Stimulated activated CD8-positive, alpha-beta memory T cell treated with anti-CD3 and anti-CD28 coated beads, Interleukin-4, amount 100 ng/mL, for 1 hour (primary cell): ENCODE results near the gene PTPRM.

Experiments
- DNase-seq, 2 donors: peaks; one replicate each; pipeline ENCODE4 v3.0.0-alpha.2; 2020; ENCODE audit warnings: low read depth in 2 of 2, low spot score in 1 of 2

The PTPRM gene

DNA sequence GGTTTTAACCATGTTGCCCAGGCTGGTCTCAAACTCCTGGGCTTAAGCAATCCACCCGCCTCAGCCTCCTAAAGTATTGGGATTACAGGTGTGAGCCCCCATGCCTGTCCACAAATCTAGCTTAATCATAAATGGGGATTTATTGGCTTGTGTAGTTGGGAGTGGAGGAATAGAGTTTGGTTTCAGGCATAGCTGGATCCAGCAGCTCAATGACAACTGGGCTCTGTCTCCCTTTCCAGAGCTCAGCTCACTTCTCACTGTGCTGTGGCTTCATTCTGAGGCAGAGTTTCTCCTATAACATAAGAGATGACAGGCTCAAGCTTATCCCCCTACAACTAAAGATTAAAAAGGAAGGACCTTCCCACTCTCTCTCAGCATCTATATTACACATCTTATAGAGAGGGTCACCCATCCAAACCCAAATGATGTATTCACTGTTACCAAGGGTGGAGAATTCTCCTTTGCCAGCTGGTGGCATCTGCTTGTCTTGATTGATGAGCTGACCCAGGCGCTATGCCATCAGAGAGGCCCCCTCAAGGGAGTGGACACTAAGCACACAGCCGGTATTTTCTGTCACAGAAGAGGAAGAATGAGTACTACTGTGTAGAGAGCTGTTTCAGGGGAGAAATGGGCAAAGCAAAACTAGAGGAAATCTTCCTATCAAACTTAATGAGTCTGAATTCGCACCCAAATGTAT lies 280.4 kb downstream of the PTPRM start:
- DNase-seq: no peak

DNA sequence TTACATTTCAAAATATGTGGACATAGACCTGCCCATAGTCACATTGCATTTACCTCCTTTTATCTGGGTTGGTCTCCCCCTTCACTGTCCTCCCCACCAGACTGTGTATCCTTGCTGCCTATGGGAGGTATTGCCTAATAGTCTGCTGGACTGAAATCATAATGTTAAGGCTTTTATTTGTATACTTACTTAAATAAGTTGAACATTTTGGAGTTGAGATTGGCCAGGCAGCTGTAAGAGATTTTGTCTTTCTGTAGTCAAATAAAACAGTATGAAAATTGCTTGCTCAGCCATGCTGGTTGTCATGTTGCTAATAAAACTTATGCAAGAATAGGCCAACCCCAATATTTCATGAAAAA lies 280.9 kb downstream of the PTPRM start:
- DNase-seq: no peak

DNA sequence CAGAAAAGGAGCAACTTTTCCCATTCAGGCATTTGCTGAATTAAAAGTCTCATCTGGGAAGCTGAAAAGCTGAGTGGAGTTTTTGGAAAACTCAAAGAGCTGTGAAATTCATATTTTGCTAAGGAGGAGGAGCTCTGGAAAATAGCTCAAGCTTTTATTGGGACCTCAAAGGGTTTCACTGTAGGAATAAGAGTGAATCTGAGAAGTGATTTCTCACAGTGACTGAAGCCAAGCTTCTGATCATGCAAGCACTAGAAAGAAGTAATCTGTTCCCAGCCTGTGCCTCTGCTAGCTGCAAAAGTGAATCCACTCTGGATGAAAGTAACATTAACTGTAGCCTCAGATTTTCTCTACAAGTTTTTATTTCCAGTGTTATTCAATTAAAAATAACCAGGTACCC lies 283.3 kb downstream of the PTPRM start:
- no peak for DNase-seq

DNA sequence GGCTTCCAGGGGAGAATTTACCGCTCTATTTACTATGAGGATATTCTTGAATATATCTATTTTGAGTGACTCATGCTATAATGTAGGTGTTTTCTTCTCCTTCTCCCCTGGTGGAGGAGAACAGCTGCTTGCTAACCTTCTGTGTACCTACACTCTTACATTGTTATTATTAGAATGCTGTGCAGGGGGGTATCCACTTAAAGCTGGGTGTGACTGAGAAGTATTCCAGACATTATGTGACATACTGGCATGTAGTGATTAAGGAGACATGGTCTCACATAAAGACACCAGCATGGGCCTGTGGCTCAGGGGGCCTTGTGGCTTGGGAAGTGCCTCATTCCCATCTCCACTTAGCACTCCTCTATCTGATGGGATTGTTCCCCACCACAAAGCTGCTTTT lies 287.9 kb downstream of the PTPRM start:
- no peak for DNase-seq

DNA sequence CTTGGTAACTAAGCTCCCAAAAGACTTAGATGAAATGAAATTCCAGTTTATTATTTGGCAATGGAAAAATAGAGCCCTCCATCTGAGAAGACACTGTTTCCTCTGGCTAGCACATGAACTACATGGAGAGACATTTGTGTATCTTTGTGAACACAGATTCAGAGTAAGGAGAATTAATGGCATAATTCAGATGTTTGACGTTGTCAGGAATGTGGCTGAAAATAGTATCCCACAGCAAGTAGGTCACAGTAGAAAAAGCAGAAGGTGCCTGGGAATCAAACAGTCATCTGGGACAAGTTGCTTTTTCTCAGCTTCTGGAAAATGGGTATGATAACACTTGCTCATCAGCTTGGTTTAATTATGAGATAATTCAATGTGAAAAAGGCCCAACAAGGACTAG lies 288.6 kb downstream of the PTPRM start:
- no peak for DNase-seq

DNA sequence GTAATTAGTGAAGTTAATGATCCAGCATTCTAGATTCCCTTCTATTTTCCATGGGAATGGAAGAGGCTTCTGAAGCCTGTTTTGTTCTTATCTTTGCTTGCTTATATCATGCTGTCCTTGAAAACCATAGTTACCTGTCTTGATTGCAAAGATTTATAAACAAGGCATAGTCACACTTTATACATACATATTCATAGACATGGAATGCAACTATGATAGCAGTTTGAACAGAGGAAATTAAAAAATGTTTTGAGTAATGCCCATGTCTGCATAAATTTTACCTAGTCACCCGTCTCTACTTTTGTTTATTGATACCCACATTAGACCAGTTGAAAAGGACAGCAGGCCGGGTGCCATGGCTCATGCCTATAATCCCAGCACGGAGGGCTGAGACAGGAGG lies 289.0 kb downstream of the PTPRM start:
- no peak for DNase-seq

DNA sequence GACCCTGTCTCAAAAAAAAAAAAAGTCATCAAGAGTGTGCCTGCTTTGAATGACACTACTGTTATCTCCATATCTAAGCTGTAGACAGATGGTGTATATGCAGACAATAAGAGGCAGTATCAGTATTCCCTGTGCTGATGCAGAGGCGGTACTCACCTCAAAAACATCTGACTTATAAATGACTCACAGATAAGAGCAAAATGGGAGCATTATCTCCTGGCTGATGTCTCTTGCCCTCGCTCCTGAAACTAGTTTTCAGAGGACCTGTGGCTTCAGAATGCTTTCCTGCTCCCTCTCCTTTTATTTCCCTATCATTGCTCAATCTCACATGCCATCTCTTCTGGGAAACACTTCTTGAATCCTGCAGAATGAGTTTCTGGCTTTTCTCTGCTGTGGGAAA lies 289.6 kb downstream of the PTPRM start:
- no peak for DNase-seq

DNA sequence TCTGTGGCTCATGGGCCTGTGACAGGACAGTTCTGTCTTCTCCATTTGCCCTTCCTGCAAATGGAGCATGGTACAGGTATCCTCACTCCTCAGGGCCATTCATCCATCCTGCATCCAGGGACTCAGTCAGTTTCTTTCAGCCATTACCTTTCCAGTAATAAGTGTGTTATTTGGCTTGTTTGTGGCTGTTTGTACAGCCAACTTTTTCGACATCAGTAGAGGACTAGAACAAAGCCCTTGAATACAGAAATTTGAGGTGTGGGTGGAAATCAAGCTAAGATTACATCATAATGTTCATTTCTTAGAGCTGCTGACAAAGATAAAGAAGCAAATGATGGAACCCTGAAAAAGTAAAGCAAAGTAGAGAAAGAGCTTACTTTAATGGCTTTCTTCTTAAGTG lies 290.4 kb downstream of the PTPRM start:
- no peak for DNase-seq

DNA sequence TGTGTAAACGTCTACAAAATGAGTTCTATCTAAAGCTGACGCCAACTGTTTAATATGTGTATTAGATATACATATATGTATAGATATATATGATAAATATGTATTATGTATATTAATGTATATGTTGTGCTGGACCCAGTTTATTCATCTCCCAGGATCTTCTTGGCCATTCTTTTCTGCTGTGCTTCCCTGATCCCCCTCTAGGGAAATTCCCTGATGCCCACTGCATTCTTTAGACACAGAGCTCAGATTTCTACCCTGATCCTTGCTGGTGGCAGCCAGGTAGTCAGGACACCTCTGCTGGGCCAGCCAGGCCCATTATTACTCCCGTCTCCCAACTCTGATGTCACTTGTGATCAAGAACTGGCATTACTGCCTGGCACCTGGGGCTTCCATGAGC lies 292.0 kb downstream of the PTPRM start:
- DNase-seq: no peak

DNA sequence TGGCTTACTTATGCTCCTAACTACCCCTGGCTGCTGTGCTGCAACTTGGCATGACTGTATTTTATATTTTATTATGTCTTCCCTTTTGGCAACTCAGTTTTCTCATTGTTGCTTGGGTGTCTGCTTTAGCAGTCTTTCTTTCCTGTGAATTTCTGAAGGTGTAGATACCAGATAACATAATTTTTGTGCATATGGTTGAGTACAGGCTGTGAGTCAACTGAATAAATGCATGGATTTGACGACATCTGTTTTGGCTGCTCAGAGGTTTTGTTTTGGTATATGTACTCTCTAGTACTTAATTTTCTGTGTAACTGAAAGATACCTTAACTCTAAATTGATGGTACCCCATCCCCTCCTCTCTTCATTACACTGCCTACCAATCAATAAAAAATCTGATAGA lies 303.1 kb downstream of the PTPRM start:
- DNase-seq: no peak

DNA sequence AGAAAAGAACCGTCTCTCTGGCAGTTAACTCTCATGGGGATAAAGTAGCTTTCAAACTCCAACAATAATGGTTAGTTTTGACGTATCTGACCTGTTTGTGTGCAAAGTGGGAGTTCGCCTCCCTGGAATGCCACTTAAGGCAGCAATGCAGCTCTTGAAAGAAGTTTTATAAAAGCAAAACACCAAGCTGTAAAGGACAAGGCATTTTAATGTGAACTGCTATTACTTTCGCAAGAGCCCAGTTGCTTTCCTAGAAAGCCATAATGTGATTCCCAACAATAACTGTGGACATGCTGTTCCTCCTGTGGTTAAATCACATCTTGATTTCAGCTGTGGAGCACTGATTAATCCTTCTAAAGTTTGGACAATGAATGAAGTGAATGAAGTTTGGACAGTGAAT lies 303.7 kb downstream of the PTPRM start:
- DNase-seq: no peak

DNA sequence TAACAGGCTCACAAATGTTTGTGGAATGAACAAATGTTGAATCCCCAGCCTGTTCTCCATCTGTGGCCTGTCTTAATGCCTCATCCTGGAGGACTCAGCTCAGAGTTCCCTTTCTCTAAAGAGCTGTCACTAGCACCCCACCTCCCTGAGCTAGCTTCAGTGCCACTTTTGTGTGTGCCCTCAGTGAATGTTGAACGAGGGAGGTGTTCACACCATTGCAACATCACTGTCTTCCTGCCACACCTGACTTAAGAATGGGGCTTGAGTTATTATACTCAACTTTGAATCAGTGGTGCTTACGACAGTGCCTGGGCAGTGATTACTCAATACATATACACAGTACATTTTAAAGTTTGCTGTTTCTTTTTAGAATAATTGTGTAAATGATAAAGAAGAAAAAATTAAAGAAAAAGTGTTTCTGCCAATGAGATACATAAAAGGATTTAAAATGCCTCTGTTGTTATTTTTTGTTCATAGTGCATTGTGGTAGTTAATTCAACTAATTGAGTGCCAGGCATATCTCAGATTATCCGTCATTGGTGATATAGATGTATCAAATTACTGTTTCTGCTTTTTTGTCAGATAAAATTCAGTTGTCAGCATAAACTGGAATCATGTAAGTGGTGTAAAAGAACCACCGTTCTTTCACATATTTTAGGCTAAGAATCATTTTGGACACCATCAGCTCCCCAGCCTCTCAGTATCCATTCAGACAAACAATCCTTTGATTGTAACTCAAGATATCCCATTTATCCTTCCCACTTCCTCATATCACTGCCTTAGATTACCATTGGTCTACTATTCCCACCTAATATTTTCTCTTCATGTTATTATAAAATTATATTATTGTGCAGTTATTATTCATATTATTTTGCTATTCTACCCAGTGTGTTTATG lies 304.7 kb downstream of the PTPRM start:
- DNase-seq: no peak

DNA sequence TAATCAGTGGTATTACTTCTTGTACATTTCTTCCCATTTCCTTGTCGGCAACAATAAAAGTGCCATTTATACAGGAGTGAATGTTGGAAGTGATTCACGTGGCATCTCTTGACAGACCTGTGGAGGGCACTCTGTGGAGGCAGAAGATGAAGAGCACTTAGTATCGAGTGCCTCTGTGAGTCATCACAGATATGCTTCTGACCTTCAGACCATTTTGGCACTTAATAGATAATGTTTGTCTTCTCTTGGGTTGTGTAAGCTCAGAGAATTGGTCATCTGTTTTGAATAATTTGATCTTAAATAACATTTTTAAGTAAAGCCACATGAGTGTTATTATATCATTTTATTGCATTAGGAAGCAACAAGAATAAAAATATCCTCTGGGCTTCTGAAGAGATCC lies 305.5 kb downstream of the PTPRM start:
- DNase-seq: no peak

DNA sequence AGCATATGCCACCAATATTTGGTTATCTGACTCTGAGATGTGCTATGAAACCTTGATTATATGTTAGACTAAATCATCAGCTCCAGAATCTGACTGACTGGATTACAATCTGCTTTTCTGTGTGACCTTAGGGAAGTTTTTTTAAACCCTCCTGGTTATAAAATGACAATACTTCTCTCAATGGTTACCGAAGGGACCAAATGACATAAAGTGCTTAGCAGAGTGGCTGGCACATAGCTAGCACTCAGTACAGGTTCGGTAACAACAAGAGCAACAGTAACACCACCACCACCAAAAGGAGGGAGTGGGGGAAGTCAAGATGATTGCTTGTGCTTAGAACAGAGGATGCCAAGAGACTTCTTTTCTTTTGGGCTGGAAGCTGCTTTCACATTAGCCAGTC lies 306.2 kb downstream of the PTPRM start:
- no peak for DNase-seq

DNA sequence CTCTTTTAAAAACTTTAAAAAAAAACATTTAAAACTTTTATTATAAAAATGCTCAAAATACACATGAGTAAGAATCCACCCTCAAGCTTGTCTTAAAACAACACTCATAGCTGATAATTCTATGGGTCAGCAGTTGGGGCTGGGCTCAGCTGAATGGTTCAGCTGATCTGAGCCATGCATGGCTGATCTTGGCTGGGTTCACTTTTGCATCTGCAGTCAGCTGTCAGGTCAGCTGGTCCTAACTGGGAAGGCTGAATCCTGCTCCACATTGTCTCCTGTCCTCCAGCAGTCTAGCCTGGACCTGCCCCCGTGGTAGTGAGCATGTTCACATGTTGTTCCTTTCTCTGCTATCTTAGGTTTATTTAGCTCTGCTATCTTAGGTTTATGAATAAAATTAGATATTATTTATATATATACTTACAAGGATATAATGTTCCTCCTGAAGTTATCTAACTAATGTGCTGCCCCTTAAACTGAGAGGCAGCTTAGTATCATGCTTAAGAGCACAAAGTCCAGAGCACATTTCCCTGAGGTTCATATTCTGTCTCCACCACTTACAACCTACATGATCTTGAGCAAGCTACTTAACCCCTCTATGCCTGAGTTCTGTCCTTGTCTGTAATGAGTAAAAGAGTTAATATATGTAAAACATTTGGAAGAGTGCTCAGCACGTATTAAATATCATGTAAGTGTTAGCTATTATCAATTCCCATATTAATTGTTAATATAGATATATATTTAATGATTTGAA lies 309.4 kb downstream of the PTPRM start:
- no peak for DNase-seq

DNA sequence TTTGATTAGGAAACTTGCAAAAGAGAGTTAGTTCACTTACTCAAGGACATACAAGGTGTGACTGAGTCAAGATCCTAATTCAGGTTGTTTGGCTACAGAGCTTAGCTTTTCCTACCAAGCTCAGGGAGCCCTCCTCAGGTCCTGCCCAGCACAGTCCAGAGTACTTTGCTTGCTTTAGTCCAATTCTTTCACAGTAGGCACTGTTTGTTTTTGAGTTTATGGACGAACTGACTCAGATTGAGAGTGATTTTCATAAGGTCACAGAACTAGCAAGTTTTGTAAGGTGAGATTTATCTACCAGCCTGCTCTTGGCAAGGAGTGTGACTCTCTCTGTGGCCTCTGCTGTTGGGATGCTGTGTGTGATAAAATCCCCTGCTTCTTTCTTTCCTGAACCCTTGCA lies 310.5 kb downstream of the PTPRM start:
- DNase-seq: no peak

DNA sequence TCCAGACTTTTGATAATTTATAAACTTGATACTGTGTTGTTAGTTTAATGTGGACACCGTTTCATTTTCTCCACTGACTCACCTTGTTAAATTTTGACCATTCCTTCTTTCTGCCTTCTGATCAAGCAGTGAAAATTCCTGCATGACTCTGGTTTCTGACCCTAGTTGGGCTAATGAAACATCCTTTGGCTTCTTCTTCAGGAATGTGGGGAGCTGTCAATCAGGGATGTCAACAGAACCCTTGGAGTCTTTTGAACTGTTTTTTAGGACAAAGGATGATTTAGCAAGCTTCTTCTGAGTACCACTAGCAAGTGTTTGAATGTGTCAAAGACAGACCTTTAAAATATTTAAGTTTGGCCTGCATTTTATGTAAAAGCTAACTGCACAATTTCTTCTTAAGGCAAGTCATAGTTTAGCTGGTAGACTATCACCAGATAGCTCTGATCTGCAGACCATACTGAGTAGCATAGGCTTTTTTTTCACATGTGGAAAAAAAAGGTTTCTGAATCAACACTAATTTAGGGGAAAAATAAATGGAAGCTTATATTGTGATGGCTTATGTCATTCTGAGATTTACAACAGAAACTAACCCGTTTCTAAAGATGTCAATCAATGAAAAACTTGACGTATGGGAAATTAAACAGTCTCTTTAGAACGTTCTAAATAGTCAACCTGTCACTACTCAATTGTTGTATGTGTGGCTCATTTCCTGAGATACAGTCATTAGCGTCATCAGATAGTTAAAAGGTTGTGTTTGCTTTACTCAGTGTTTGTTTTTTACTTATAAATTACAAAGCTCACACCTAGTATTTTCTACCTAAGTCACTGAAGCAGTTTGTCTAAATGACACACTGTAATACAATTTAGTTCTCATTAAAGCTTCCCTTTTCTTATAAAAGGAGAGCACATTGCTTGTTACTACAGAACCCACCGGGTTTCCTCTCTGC lies 311.4 kb downstream of the PTPRM start:
- no peak for DNase-seq

DNA sequence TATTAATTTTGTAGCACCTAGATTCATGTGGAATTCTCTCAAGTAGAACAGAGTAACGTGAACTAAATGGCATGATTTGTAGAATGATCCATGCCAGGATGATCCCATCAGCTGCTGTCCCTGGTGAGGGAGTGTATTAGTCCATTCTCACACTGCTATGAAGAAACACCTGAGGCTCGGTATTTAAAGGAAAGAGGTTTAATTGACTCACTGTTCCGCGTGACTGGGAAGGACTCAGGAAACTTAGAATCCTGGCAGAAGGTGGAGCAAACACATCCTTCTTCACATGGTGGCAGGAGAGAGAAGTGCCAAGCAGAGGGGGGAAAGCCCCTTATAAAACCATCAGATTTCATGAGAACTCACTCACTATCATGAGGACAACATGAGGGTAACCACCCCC lies 312.6 kb downstream of the PTPRM start:
- no peak for DNase-seq

DNA sequence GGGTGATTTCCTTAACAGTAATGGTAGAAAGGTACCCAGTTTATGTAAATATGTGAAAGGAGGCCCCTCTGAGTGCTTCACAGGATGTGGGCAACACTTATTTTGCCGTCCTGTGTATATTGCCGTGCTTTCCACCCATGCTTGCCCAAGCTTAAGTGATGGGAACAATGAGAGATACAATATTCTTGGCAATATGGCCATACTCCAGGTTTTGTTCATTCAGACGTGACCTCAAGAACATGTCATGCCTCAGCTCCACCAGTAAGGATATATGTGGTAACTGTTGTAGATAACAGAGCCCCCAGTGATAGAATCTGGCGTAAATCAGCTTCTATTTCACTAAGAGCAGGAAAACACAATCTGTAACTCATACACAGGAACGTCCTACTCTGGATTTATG lies 318.7 kb downstream of the PTPRM start:
- DNase-seq: no peak

DNA sequence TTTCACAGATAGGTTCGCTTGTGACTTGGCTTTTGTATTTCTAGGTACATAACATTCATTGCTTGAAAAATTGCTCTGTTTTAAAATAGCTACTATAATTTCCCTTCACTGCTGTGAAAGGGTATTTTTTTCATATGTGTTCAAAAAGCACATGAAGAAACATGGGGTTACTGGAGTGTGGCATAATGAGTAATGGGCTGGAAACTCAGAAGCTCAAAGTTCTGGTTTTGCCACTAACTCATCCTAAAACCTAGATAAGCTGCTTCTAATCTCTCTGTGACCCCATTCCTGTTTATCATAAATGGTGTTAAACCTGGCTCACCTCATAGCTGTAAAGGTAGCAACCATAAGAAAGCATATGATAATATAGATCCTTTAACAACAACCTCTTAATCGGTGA lies 319.3 kb downstream of the PTPRM start:
- DNase-seq: no peak

DNA sequence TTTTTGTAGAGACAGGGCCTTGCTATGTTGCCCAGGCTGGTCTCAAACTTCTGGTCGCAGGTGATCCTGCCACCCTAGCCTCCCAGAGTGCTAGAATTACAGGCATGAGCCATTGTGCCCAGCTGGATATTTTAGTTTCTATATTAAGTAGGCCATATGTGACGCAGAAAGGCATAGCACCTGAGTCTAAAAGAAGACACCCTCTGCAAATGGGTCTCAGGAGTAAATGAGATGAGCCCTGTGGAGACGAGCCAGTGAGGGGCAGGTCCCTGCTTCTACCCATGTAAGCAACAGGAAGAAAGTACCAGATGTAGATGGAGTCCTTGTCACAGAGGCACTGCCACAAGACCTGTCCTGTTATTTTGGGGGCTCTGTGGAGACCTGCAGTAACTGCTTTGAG lies 322.4 kb downstream of the PTPRM start:
- no peak for DNase-seq
